NCI-H2107 (cell line): ENCODE measurements around the gene TMEM121.
A peak's percentile ranks its signal among the peaks of the same experiment; 100 is the strongest.
"Not testable (repeated sequence)": the region's sequence is repeated elsewhere in the genome, so short reads cannot be mapped to it uniquely, and the experiment has no call there.

ENCODE experiments used
- DNase-seq: peaks from one replicate; lab custom pipeline; 2025; lab: John Stamatoyannopoulos, UW

Gene TMEM121

GRCh38 chr14:105528586-105529318 lies 2.4 kb downstream of the TMEM121 start:
- DNase-seq = no peak

- DNase-seq = no peak
These were observed 2.9 kb downstream of the TMEM121 start for GRCh38 chr14:105529319-105529568.

- DNase-seq = no peak
These were observed 3.3 kb downstream of the TMEM121 start for GRCh38 chr14:105529569-105530284.

- DNase-seq = no peak
These were observed 4.1 kb downstream of the TMEM121 start for GRCh38 chr14:105530285-105531087.

- no peak for DNase-seq
These were observed 4.9 kb downstream of the TMEM121 start for GRCh38 chr14:105531088-105531893.

GRCh38 chr14:105531894-105532623 lies 5.7 kb downstream of the TMEM121 start:
- no peak for DNase-seq

GRCh38 chr14:105532735-105533141 lies 6.4 kb downstream of the TMEM121 start:
- DNase-seq = no peak

- DNase-seq = no peak
These were observed 7.0 kb downstream of the TMEM121 start for GRCh38 chr14:105533391-105533790.

GRCh38 chr14:105533811-105534498 lies 7.6 kb downstream of the TMEM121 start:
- DNase-seq = no peak

- DNase-seq = no peak
These were observed 8.2 kb downstream of the TMEM121 start for GRCh38 chr14:105534586-105534985.

- no peak for DNase-seq
These were observed 9.7 kb downstream of the TMEM121 start for GRCh38 chr14:105536051-105536450.

- no peak for DNase-seq
These were observed 10.6 kb downstream of the TMEM121 start for GRCh38 chr14:105536691-105537579.

- DNase-seq = peak; percentile 18
These were observed 11.4 kb downstream of the TMEM121 start for GRCh38 chr14:105537580-105538474.

- DNase-seq = no peak
These were observed 12.2 kb downstream of the TMEM121 start for GRCh38 chr14:105538481-105539049.

GRCh38 chr14:105540811-105541210 lies 14.4 kb downstream of the TMEM121 start:
- no peak for DNase-seq

GRCh38 chr14:105541218-105541875 lies 15.0 kb downstream of the TMEM121 start:
- DNase-seq = no peak

GRCh38 chr14:105545676-105546075 lies 19.3 kb downstream of the TMEM121 start:
- DNase-seq = not testable (repeated sequence)

GRCh38 chr14:105546410-105546809 lies 20.0 kb downstream of the TMEM121 start:
- not testable (repeated sequence) for DNase-seq
